ENCODE data around the gene PHACTR1. TPM values are rescaled to one million over a fixed set of nuclear protein-coding genes. Genes with fewer than 3 reads are reported as not detected.

PHACTR1 gene
- total RNA-seq, 2 donors from 2014 or later: 2.8 to 6.3 TPM

GRCh38 chr6:13260831-13261230 is 544.3 kb downstream of the PHACTR1 start:
- Histone ChIP-seq H3K27ac (ENCODE audit: low read depth, low read length) (no peak overlapping the region), H3K4me1 (ENCODE audit: control insufficient read depth, insufficient read depth, low read length) (no peaks in the 10 kb centered on the region), H3K9me3 (ENCODE audit: control insufficient read depth, low read length) (peaks cover 4% of the 10 kb centered on the region), H3K9ac (ENCODE audit: extremely low read depth, low read length, poor library complexity, severe bottlenecking) (no peak overlapping the region), H3K4me3 (ENCODE audit: low read length) (no peak overlapping the region), H3K27me3 (ENCODE audit: control insufficient read depth, insufficient read depth, low read length, poor library complexity, severe bottlenecking) (no peaks in the 10 kb centered on the region), H3K36me3 (ENCODE audit: control insufficient read depth, insufficient read depth, low read length) (peaks cover 4% of the 10 kb centered on the region)
- Mint-ChIP-seq H3K4me3 (no peak overlapping the region), H3K9me3 (peaks cover 12% of the 10 kb centered on the region), H3K27me3 (ENCODE audit: insufficient read depth) (no peaks in the 10 kb centered on the region), H3K27ac (no peak overlapping the region), H3K36me3 (ENCODE audit: low read depth) (peaks cover 10% of the 10 kb centered on the region), H3K4me1 (no peaks in the 10 kb centered on the region)
- WGBS, 2 experiments (ENCODE audit: insufficient coverage in 1 of 2, insufficient read length in 1 of 2): 94% methylated on average over 3 to 5 of the region's 5 CpGs
- no peak for TF ChIP-seq CTCF (conservative IDR thresholded peaks at IDR 0.05)
- no peak for DNase-seq

GRCh38 chr6:13261464-13261994 is 545.0 kb downstream of the PHACTR1 start:
- no peak overlapping the region for H3K4me3 Mint-ChIP-seq
- H3K27me3 ChIP-seq (ENCODE audit: control insufficient read depth, insufficient read depth, low read length, poor library complexity, severe bottlenecking): no peaks in the 10 kb centered on the region
- H3K9ac ChIP-seq (ENCODE audit: extremely low read depth, low read length, poor library complexity, severe bottlenecking): no peak overlapping the region
- H3K9me3 Mint-ChIP-seq: peaks cover 11% of the 10 kb centered on the region
- H3K36me3 Mint-ChIP-seq (ENCODE audit: low read depth): peaks cover 8% of the 10 kb centered on the region
- H3K4me3 ChIP-seq (ENCODE audit: low read length): no peak overlapping the region
- TF ChIP-seq CTCF (conservative IDR thresholded peaks at IDR 0.05): no peak
- 86 to 92% methylated on average over 1 of the region's 1 CpG for WGBS, 2 experiments (ENCODE audit: insufficient coverage in 1 of 2, insufficient read length in 1 of 2)
- no peak for DNase-seq
- no peaks in the 10 kb centered on the region for H3K4me1 ChIP-seq (ENCODE audit: control insufficient read depth, insufficient read depth, low read length)
- H3K27me3 Mint-ChIP-seq (ENCODE audit: insufficient read depth): no peaks in the 10 kb centered on the region
- peaks cover 8% of the 10 kb centered on the region for H3K36me3 ChIP-seq (ENCODE audit: control insufficient read depth, insufficient read depth, low read length)
- no peaks in the 10 kb centered on the region for H3K4me1 Mint-ChIP-seq
- H3K9me3 ChIP-seq (ENCODE audit: control insufficient read depth, low read length): peaks cover 11% of the 10 kb centered on the region
- no peak overlapping the region for H3K27ac Mint-ChIP-seq
- H3K27ac ChIP-seq (ENCODE audit: low read depth, low read length): no peak overlapping the region

GRCh38 chr6:13262302-13263230 is 546.0 kb downstream of the PHACTR1 start:
- Mint-ChIP-seq H3K4me3 (no peak overlapping the region), H3K27me3 (ENCODE audit: insufficient read depth) (peaks cover 3% of the 10 kb centered on the region), H3K4me1 (peaks cover 3% of the 10 kb centered on the region), H3K36me3 (ENCODE audit: low read depth) (peaks cover 10% of the 10 kb centered on the region), H3K9me3 (peaks cover 11% of the 10 kb centered on the region), H3K27ac (no peak overlapping the region)
- H3K27me3 ChIP-seq (ENCODE audit: control insufficient read depth, insufficient read depth, low read length, poor library complexity, severe bottlenecking): no peaks in the 10 kb centered on the region
- no peak overlapping the region for H3K27ac ChIP-seq (ENCODE audit: low read depth, low read length)
- no peak for TF ChIP-seq CTCF (conservative IDR thresholded peaks at IDR 0.05)
- H3K9me3 ChIP-seq (ENCODE audit: control insufficient read depth, low read length): peaks cover 14% of the 10 kb centered on the region
- no peak for DNase-seq
- peaks cover 14% of the 10 kb centered on the region for H3K36me3 ChIP-seq (ENCODE audit: control insufficient read depth, insufficient read depth, low read length)
- H3K9ac ChIP-seq (ENCODE audit: extremely low read depth, low read length, poor library complexity, severe bottlenecking): no peak overlapping the region
- H3K4me1 ChIP-seq (ENCODE audit: control insufficient read depth, insufficient read depth, low read length): peaks cover 3% of the 10 kb centered on the region
- 67 to 85% methylated on average over 1 of the region's 1 CpG for WGBS, 2 experiments (ENCODE audit: insufficient coverage in 1 of 2, insufficient read length in 1 of 2)
- H3K4me3 ChIP-seq (ENCODE audit: low read length): no peak overlapping the region
